GM12878 (cell line): ENCODE measurements around the gene BEST1. TPM values are rescaled to one million over a fixed set of nuclear protein-coding genes. Genes with fewer than 3 reads are reported as not detected.

ENCODE experiments used
- CBFB ChIP-seq: IDR thresholded peaks from 2 replicates; pipeline ENCODE4 v1.6.1; 2016; ENCODE audit warnings: antibody characterized with exemption, low read depth
- CHD2 ChIP-seq: IDR thresholded peaks from 2 replicates; pipeline ENCODE4 v1.6.1; 2011; ENCODE audit warnings: low read depth, low read length, improper control_type of control experiment, borderline replicate concordance
- CREM ChIP-seq: IDR thresholded peaks from 2 replicates; pipeline ENCODE4 v1.6.1; 2014; ENCODE audit warnings: antibody characterized with exemption, low read depth
- IKZF1 ChIP-seq: fragments of 450-650 bp; conservative IDR thresholded peaks from 2 replicates; pipeline ENCODE4 v1.6.1; 2017; ENCODE audit warnings: antibody characterized with exemption, mild to moderate bottlenecking
- IRF5 ChIP-seq: fragments of 450-650 bp; IDR thresholded peaks from 2 replicates; pipeline ENCODE4 v1.6.1; 2017; ENCODE audit warnings: borderline replicate concordance
- MXI1 ChIP-seq: fragments of 150-350 bp; IDR thresholded peaks from 2 replicates; pipeline ENCODE4 v1.6.1; 2011; ENCODE audit warnings: low read depth, mild to moderate bottlenecking, inconsistent platforms, low read length, improper control_type of control experiment
- RELB ChIP-seq: fragments of 450-650 bp; IDR thresholded peaks from 2 replicates; pipeline ENCODE4 v1.6.1; 2017; ENCODE audit warnings: low read depth, mild to moderate bottlenecking, moderate library complexity
- SPI1 ChIP-seq: IDR thresholded peaks from 2 replicates; pipeline ENCODE4 v1.6.1; 2011; ENCODE audit warnings: low read depth, mild to moderate bottlenecking, low read length, moderate library complexity, borderline replicate concordance; ENCODE audit not compliant: insufficient read depth
- polyA plus RNA-seq, 11 experiments: library from polyadenylated mRNA; depleted of rRNA in 4 of 11; unstranded in 6 of 11; stranded (reverse) in 5 of 11; fragments of >200 nt; fragmentation: Nextera tagmentation in 4 of 11; fragmentation: Illumina TruSeq in 1 of 11; extraction: Ambion mirVana in 4 of 11; extraction: Trizol in 1 of 11; gene quantifications; 1 replicate in 1 of 11; 2 replicates in 10 of 11; pipeline versions ENCODE4 v1.2.1 to v1.2.3, GENCODE V29; 2011 to 2016; ENCODE audit warnings: inconsistent platforms in 2 of 11, missing spikeins in 2 of 11, low read depth in 1 of 11
- total RNA-seq, 4 experiments: library from RNA; depleted of rRNA in 3 of 4; stranded (reverse); fragments of >200 nt in 3 of 4; fragmentation: Illumina TruSeq in 1 of 4; extraction: Trizol in 1 of 4; gene quantifications; 2 replicates each; pipeline versions ENCODE4 v1.2.1 to v1.2.3, GENCODE V29; 2013 to 2021

The BEST1 gene
- total and polyA plus RNA-seq, 10 of the 15 experiments (the other 5 are each of a cell fraction or from before 2014, with no cell fraction given) = 0.03 to 3.4 (median 0.15) TPM; not detected in 1

GRCh38 chr11:61963282-61964057 lies 13.3 kb downstream of the BEST1 start (continued):
- peak; percentile 73 for TF ChIP-seq RELB
- TF ChIP-seq MXI1 = no peak
- TF ChIP-seq CREM = no peak
- TF ChIP-seq CBFB = peak; percentile 80
- peak; percentile 85 for TF ChIP-seq IKZF1
- no peak for TF ChIP-seq IRF5
- TF ChIP-seq CHD2 = no peak; the same call in 1 of the 2 replicates
- TF ChIP-seq SPI1 = peak; percentile 76
